GM12892 (cell line): ENCODE data around the gene INS.

ENCODE experiments used
- DNase-seq: peaks from one replicate; pipeline ENCODE4 v3.0.0; 2011; ENCODE audit not compliant: insufficient read length
- FAIRE-seq: peaks from 2 replicates; lab custom pipeline; 2011; peaks lifted over from hg19 to GRCh38; lab: Jason Lieb, UNC
- POLR2A ChIP-seq: IDR thresholded peaks from 2 replicates; pipeline ENCODE4 v1.6.1; 2011; ENCODE audit warnings: low read depth, low read length, control low read depth
- POLR2AphosphoS5 ChIP-seq: IDR thresholded peaks from 2 replicates; pipeline ENCODE4 v1.6.1; 2011; ENCODE audit warnings: low read depth, low read length, control low read depth
- TAF1 ChIP-seq: IDR thresholded peaks from 2 replicates; pipeline ENCODE4 v1.6.1; 2011; ENCODE audit warnings: low read depth, mild to moderate bottlenecking, control low read depth, low read length, borderline replicate concordance

INS gene

GRCh38 chr11:2203440-2204259 lies 42.6 kb upstream of the INS start:
- FAIRE-seq, result no peak
- TF ChIP-seq POLR2AphosphoS5, result no peak
- TF ChIP-seq TAF1, result no peak
- TF ChIP-seq POLR2A, result no peak
- DNase-seq, result peak; percentile 8

GRCh38 chr11:2202900-2203439 lies 42.0 kb upstream of the INS start:
- TF ChIP-seq POLR2AphosphoS5 (no peak), TAF1 (no peak), POLR2A (no peak)
- FAIRE-seq (no peak), DNase-seq (peak; percentile 1)

- DNase-seq (no peak), FAIRE-seq (no peak)
Observed at GRCh38 chr11:2202071-2202899, 41.3 kb upstream of the INS start.

GRCh38 chr11:2201542-2201941 lies 40.5 kb upstream of the INS start:
- FAIRE-seq, result no peak
- TF ChIP-seq POLR2A, result no peak
- TF ChIP-seq TAF1, result no peak
- no peak for TF ChIP-seq POLR2AphosphoS5
- no peak for DNase-seq

More at GRCh38 chr11:2202071-2202899, 41.3 kb upstream of the INS start:
- TF ChIP-seq POLR2AphosphoS5 (no peak), TAF1 (no peak), POLR2A (no peak)

GRCh38 chr11:2200957-2201519 lies 40.0 kb upstream of the INS start:
- FAIRE-seq (no peak), DNase-seq (no peak)
- no peak for TF ChIP-seq POLR2AphosphoS5
- no peak for TF ChIP-seq TAF1
- no peak for TF ChIP-seq POLR2A

- DNase-seq, result no peak
- TF ChIP-seq TAF1, result no peak
- TF ChIP-seq POLR2AphosphoS5, result no peak
- no peak for TF ChIP-seq POLR2A
- FAIRE-seq, result no peak
Observed at GRCh38 chr11:2200536-2200935, 39.5 kb upstream of the INS start.

GRCh38 chr11:2199466-2200341 lies 38.7 kb upstream of the INS start:
- no peak for DNase-seq
- no peak for FAIRE-seq
- TF ChIP-seq TAF1 (no peak), POLR2AphosphoS5 (no peak), POLR2A (no peak)

- TF ChIP-seq POLR2AphosphoS5 (no peak), POLR2A (no peak), TAF1 (no peak)
- FAIRE-seq (no peak), DNase-seq (no peak)
Observed at GRCh38 chr11:2198621-2199365, 37.8 kb upstream of the INS start.

GRCh38 chr11:2197771-2198520 lies 36.9 kb upstream of the INS start:
- no peak for FAIRE-seq
- DNase-seq, result no peak
- TF ChIP-seq POLR2AphosphoS5 (no peak), POLR2A (no peak), TAF1 (no peak)

GRCh38 chr11:2196970-2197770 lies 36.2 kb upstream of the INS start:
- TF ChIP-seq TAF1, result no peak
- no peak for TF ChIP-seq POLR2A
- TF ChIP-seq POLR2AphosphoS5, result no peak
- peak; percentile 89 for FAIRE-seq
- peak; percentile 75 for DNase-seq
